GM18868 (cell line): ENCODE data around the gene STX12.
"Not testable (repeated sequence)": the region's sequence is repeated elsewhere in the genome, so short reads cannot be mapped to it uniquely, and the experiment has no call there.

Source experiments
- ATAC-seq: cut with Tn5 transposase; IDR thresholded peaks from one replicate; pipeline ENCODE4 v1.9.1; 2021; ENCODE audit warnings: mild to moderate bottlenecking, moderate library complexity; ENCODE audit not compliant: unreplicated experiment

Gene STX12

DNA sequence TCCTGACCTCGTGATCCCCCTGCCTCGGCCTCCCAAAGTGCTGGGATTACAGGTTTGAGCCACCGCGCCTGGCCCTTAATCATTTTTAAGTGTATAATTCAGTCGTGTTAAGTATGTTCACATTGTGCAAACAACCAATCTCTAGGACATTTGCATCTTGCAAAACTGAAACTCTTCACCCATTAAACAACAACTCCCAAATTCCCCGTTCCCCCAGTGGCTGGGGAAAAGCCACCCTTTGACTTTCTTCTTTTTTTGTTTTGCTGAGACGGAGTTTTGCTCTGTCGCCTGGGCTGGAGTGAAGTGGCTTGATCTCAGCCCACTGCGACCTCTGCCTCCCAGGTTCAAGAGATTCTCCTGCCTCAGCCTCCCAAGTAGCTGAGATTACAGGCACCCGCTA is 92.8 kb downstream of the STX12 start:
- ATAC-seq = no peak

DNA sequence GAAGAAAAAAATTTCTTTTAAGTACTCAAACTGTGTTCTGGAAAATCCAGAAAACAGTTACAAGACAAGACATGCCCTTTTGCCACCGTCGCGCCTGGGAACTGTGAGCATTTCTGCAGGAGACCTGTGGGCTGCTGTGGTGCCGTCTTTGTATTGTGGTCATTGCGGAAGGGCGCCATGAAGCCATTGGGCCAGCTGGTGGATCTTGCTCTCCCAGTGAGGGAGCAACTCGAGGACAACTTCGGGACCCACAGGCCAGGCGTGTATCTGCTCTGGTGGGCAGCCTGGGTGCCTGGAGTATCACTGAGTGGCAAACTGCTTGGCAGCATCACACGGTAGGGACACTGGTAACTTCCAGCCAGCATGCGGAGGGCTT is 95.5 kb downstream of the STX12 start:
- no peak for ATAC-seq

DNA sequence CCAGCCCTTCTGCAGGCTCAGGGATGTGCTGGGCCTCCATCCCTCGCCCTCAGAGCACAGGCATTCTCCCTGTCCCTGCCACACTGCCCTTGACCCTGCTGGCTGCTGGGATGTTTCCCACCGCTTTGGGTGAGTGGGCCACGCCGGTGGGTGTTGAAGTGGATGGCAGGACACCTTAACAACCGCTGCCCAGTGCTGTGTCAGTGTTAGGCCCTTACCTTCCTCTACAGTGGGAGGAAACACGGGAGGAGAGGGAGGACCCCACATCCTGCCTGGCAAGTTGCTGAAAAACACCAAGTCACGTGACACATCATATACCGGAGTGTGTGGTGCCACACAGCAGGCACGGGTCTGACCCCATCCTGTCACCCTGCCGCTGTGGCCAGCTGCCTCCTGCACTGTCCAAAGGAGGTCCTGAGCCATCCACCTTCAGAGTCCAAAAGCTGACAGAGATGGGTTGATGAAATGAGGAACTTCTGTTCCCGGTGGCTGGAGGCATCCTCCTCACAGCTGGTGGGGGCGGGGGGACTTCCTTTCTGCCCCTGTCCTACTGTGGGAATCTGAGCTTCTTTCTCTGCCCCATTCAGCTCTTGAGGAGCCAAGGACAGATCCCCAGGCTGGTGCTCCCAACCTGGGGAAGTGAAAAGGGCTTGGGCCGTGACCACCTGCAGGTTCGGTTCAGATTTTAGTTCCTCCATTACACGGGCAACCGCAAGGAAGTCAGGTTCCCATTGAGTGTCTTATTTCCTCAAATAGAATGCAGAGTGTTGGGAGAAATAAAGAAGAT is 96.1 kb downstream of the STX12 start:
- ATAC-seq = peak; percentile 40

DNA sequence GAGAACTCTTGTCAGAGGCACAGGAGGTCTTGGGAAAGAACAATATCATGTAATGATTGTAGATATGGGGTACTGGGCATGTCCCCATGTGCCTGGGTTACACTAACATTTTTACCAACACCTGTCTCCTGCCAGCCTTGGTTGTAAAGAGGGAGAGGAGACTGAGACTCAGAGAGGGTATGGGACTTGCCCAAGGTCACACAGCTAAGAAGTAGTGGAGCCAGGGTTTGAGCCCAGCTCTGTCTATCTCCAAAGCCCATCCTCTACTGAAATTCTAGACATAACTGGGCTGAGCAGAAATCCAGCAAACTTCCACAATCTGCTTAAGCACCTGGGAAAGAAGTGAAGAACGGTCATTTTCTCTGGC is 96.7 kb downstream of the STX12 start:
- no peak for ATAC-seq

DNA sequence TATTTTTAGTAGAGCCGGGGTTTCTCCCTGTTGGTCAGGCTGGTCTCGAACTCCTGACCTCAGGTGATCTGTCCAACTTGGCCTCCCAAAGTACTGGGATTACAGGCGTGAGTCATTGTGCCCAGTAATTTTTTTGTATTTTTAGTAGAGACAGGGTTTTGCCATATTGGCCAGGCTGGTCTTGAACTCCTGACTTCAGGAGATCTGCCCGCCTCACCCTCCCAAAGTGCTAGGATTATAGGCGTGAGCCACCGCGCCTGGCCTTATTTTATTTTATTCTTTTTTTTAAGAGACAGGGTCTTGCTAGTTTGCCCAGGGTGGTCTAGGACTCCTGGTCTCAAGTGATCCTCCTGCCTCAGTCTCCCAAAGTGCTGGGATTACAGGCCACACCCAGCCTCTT is 98.1 kb downstream of the STX12 start:
- ATAC-seq = not testable (repeated sequence)

DNA sequence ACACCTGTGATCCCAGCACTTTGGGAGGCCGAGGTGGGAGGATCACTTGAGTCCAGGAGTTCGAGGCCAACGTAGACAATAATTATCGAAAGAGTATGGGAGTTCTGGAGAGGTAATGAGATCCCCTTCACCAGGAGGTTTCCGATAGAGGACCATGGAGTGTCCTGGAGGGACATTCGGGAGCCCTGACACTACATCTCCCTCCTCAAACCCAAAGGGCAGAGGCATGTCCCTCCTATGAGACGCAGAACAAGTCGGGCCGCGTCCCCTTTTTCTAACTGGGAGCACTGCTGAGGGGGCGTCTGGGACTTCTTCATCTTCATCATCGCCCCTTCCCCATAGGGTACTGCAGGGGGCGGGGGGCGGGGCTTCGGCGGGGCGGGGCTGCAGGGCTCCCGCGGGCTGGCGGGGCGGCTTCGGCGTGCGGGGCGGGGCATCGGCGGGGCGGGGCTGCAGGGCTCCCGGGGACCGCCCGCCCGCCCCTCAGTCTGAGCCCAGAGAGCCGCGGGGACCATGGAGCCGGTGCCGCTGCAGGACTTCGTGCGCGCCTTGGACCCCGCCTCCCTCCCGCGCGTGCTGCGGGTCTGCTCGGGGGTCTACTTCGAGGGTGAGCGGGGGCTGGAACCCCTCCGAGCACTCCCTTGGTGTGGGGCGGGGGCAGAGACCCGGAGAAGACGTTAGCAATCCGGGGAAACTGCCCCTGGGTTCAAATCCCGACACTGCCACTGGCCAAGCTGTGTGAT is 99.2 kb downstream of the STX12 start, which contains the start of gene THEMIS2:
Gene THEMIS2, plus strand, starts transcription at position 486 of the 743 bp plus-strand sequence. Its CDS starts 28 bp downstream, at position 514.
- no peak for ATAC-seq

DNA sequence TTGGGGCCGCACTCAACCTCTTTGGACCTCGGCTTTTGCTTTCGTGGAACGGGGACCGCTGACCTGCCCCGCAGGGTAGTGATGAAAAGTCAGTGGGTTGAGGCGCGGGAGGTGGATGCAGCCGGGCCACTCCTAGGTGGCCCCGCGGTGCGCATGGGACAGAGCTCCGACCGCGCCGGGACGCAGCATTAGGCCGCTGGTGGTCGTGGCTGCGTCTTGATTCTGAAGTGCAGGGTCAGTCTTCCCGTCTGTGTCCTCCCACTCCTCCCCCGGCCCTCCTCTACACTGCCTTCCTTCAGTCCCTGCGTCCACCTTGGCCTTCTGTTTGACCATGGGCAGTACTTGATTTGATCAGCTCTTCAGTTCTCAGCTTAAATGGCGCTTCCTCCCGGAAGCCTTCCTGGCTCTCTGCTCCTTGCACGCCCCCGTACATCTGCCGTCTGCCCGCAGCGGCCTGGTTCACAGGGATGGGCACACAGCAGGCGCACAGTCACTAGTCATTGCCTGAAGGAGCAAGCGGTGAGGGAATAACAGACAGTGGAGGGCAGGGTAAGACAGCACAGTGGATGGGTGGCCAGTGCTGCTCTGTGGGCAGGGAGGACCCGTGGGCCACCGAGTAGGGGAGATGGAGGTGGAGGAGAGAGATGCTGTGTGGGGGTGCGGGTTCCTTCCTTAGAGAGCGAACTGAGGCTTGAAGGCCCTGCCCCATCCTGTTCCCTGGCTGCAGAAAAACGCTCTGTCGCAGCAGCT is 100.0 kb downstream of the STX12 start:
- ATAC-seq = no peak

DNA sequence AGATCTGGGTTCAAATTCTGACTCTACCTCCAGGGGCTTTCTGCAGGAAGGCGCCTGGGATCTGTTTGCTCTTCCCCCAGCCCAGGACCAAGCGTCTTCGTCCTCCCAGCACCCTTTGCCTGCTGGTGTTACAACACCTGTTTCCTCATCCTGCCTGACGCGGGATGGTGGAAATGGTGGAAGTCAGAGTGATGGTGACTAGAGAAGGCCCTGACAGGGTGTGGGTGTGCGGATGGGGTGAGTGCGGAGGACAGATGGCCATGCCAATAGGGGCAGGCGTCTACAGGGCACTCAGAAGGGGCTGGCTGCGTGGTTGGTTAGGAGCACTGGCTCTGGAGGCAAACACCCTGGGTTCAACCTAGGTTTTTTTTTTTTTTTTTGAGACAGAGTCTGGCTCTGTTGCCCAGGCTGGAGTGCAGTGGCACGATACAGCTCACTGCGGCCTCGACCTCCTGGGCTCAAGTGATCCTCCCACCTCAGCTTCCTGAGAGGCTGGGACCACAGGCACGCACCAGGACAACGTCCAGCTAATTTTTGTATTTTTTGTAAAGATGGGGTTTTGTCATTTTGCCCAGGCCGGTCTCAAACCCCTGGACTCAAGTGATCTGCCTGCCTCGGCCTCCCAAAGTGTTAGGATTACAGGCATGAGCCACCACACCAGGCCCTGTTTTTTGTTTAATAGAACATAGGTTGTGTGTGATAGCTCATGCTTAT is 100.8 kb downstream of the STX12 start:
- ATAC-seq = no peak
